ENCODE measurements around the gene KIAA1143.
A peak's percentile ranks its signal among the peaks of the same experiment; 100 is the strongest.

Gene KIAA1143

DNA sequence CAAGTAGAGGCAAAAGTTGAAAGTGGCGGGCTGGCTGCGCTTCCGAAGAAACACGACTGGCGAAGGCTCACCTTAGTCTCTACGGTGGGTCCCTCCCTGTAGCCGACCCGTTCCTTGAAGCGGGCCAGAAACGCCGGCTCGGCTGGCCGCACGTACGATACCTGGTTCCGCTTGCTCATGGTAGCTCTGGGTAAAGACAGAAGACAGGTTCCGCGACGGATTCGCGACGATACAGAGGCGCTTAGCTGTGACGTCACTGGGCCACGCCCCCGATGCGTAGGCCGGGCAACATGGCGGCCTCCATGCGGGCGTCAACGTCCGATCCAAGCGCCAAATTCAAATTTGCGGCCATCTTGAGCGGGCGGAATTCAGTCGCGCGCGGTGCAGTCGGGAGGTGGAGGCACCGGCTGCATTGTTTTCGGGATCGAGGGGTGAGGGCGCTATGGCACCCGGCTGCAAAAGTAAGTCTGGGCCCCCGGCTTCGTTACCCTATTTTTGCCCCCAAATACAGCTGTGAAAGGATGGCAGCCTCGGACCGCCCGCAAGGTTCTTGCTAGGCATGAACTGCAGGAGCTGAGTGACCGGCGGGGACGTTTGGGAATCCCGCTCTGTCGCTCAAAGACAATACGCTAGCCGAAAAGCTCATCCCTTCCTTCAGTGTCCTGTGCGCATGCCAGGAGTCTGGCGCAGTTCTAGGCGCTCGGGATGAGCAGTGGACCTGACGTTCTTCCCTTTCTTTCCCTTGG, at the start of gene KIAA1143, which contains the start of gene KIF15:
Gene KIAA1143 (minus strand): TSS at position 196 of the 746 bp plus-strand sequence. CDS start 17 bp downstream, at position 179.
Gene KIF15 (plus strand): TSS at position 371 of the 746 bp plus-strand sequence. CDS start 72 bp downstream, at position 443.
- peak; percentile 98 for DNase-seq (ENCODE audit: low read depth, low spot score)

GRCh38 chr3:44805960-44806359, 44.5 kb upstream of the KIAA1143 start:
- DNase-seq (ENCODE audit: low read depth, low spot score): no peak

- no peak for DNase-seq (ENCODE audit: low read depth, low spot score)
These were observed 41.9 kb upstream of the KIAA1143 start for GRCh38 chr3:44803298-44803697.

- DNase-seq (ENCODE audit: low read depth, low spot score): peak; percentile 4
These were observed 40.6 kb upstream of the KIAA1143 start for GRCh38 chr3:44802011-44802410.

GRCh38 chr3:44795197-44795596, 33.8 kb upstream of the KIAA1143 start:
- peak; percentile 48 for DNase-seq (ENCODE audit: low read depth, low spot score)

- DNase-seq (ENCODE audit: low read depth, low spot score): no peak
These were observed 21.5 kb upstream of the KIAA1143 start for GRCh38 chr3:44782891-44783290.

DNA sequence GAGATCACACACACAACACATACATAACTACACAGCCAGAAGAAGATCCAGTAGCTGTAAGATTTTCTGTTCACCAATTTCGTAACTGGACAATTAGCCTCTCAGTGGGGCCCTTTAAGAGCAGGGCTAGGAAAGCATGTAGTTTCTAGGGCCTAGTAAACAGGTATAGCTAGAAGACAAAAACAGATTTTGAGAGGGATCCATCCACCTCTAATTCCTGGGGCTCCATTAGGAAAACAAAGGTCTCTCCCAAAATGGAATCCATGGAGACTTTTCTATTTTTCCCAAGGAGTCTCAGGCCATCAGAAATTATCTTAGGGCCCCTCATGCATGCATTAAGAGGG, 10.7 kb upstream of the KIAA1143 start:
- DNase-seq (ENCODE audit: low read depth, low spot score): no peak

- no peak for DNase-seq (ENCODE audit: low read depth, low spot score)
These were observed 10.1 kb upstream of the KIAA1143 start for GRCh38 chr3:44771424-44772098.

DNA sequence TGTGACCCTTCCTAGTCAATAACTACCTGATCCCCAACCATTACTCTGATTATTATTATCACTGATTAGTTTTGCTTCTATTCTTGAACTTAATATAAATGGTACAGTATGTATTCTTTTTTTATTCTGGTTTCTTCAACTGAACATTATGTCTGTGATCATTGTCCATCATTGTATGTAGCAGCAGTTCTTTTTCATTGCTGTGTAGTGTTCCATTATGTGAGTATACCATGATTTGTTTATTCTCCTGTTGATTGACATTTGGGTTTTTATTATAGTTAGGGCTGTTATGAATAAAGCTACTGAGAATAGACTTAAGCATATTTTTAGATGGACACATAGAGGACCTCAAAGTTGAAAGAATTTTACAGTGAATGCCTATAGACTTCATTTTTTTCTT, 2.8 kb upstream of the KIAA1143 start:
- no peak for DNase-seq (ENCODE audit: low read depth, low spot score)

DNA sequence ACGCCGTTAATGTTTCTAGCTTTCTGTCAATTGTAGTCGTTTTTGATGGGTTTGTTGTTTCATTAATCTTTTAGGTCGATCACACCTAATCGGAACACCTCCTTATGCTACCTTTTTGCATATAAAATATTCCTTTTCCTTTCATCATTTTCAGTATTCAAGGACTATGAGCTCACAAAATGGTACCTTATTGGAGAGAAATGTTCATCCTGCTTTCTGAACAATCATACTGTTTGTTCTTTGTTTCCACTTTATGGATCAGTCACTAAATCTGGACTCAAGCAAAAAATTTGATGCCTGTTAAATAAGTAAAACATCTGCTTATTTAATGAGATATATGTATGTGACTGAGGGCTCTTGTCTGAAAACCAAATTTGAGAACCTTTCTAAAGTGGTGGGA, 1.3 kb upstream of the KIAA1143 start:
- no peak for DNase-seq (ENCODE audit: low read depth, low spot score)

DNA sequence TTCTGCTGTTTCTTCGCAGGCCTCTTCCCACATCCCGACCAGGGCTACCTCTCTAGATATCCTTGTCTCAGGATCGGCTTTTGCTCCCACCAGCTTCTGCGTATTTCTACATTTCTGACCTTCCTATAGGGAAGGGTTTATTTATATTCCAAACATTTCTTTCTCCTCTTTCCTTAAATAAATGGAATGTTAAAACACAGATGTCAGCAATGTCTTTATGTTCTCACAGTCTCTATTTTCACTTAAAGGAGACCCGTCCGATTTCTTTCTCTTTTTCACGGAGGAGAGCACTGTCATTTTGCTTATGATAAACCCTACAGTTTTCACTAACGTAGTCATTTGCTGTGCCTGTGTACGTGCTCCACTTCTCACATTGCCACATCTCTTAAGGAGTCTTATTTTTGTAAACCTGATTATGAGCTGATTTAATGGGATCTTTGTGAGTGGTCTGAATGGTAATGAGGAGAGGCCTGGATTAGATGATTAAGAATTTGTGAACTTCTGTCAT, 805 bp upstream of the KIAA1143 start:
- DNase-seq (ENCODE audit: low read depth, low spot score): peak; percentile 12

- DNase-seq (ENCODE audit: low read depth, low spot score): no peak
These were observed 357 bp downstream of the KIAA1143 start for GRCh38 chr3:44761101-44761423.

- no peak for DNase-seq (ENCODE audit: low read depth, low spot score)
These were observed 26.7 kb downstream of the KIAA1143 start for GRCh38 chr3:44734646-44735168.

DNA sequence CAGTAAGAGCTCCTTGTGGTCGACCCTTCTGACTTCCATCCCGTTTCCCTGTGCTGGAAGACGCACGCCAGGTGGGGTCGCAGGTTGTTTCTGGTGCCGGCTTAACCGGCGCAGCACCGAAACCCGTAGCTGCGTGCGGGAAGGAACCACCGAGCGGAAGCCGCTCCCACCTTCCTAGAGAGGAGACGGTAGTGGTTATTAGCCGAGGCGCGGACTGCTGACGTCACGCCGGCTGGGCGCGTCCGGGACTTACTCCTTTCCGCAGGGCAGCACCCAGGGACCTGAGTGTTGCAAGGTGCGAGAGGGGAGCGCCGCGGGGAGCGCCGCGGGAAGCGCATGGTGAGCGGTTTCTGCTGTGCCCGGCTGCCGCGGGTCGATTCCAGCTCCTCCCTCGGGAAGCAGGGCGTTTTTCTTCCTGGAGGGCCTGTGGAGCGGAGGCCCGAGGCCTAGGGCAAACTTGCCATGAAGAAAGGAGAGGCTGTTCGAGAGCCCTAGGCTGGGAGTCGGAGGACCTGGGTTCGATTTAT, 32.0 kb downstream of the KIAA1143 start, which contains the start of gene ZNF501:
Gene ZNF501 (plus strand): TSS at position 252 of the 527 bp plus-strand sequence. CDS start 4,787 bp downstream, outside the sequence.
- peak; percentile 94 for DNase-seq (ENCODE audit: low read depth, low spot score)

DNA sequence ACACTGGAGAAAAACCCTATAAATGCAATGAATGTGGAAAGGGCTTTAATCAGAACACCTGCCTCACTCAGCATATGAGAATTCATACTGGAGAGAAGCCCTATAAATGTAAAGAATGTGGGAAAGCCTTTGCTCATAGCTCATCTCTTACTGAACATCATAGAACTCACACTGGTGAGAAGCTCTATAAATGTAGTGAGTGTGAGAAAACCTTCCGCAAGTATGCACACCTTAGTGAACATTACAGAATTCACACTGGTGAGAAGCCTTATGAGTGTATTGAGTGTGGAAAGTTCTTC, 39.4 kb downstream of the KIAA1143 start:
- no peak for DNase-seq (ENCODE audit: low read depth, low spot score)

DNA sequence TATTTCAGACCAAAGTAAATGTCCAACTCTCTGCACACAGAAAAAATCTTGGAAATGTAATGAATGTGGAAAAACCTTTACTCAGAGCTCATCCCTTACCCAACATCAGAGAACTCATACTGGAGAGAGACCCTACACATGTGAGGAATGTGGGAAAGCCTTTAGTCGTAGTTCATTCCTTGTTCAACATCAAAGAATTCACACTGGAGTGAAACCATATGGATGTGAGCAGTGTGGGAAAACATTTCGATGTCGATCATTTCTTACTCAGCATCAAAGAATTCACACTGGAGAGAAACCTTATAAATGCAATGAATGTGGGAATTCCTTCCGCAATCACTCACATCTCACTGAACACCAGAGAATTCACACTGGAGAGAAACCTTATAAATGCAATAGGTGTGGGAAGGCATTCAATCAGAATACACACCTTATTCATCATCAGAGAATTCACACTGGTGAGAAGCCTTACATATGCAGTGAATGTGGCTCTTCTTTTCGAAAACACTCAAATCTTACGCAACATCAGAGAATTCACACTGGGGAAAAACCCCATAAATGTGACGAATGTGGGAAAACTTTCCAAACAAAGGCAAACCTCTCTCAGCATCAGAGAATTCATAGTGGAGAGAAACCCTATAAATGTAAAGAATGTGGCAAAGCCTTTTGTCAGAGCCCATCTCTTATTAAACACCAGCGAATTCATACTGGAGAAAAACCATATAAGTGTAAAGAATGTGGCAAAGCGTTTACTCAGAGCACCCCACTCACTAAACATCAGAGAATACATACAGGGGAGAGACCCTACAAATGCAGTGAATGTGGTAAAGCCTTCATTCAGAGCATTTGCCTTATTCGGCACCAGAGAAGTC, 40.0 kb downstream of the KIAA1143 start:
- DNase-seq (ENCODE audit: low read depth, low spot score): peak; percentile 5

GRCh38 chr3:44712455-44713075, 48.9 kb downstream of the KIAA1143 start, which contains the start of gene ZNF502:
Gene ZNF502 (plus strand): TSS chr3:44712660. CDS start chr3:44720262, 7,602 bp downstream.
- peak; percentile 95 for DNase-seq (ENCODE audit: low read depth, low spot score)
